Measurements from ENCODE around the gene AP2A2. TPM values are rescaled to one million over a fixed set of nuclear protein-coding genes. Genes with fewer than 3 reads are reported as not detected.

The AP2A2 gene
- total RNA-seq, 2 experiments from 2014 or later, result 45.9 to 46.6 TPM

- no peaks in the 10 kb centered on the region for H3K4me1 Mint-ChIP-seq (ENCODE audit: low read depth)
- no peak for ATAC-seq (ENCODE audit: poor library complexity)
- H3K4me1 ChIP-seq (ENCODE audit: insufficient read depth, low read length), result no peaks in the 10 kb centered on the region
- H3K27ac ChIP-seq (ENCODE audit: low read depth in 1 of 2, low read length in 2 of 2), result no peak overlapping the region
- H3K4me3 Mint-ChIP-seq, result no peak overlapping the region
- peaks cover 15% of the 10 kb centered on the region for H3K36me3 Mint-ChIP-seq (ENCODE audit: low read depth)
- no peak for TF ChIP-seq CTCF (IDR thresholded peaks at IDR 0.05)
- no peaks in the 10 kb centered on the region for H3K27me3 Mint-ChIP-seq
- H3K27me3 ChIP-seq (ENCODE audit: control insufficient read depth in 1 of 2, insufficient read depth in 2 of 2, low read length in 2 of 2), result no peaks in the 10 kb centered on the region
- no peaks in the 10 kb centered on the region for H3K9me3 Mint-ChIP-seq
- no peak overlapping the region for H3K27ac Mint-ChIP-seq
- CTCF ChIA-PET, result no interaction called here
- intact Hi-C loops (cut with DNase I, micrococcal nuclease), result no loop called here
- DNase-seq, result no peak
- H3K36me3 ChIP-seq (ENCODE audit: insufficient read depth, low read length), result no peaks in the 10 kb centered on the region
- POLR2A ChIA-PET, result no interaction called here
- no peak overlapping the region for H3K4me3 ChIP-seq (ENCODE audit: low read length)
- no peaks in the 10 kb centered on the region for H3K9me3 ChIP-seq (ENCODE audit: control insufficient read depth in 1 of 2, insufficient read depth in 1 of 2, low read length in 2 of 2)
These were observed 34.7 kb upstream of the AP2A2 start for GRCh38 chr11:890794-891540.

DNA sequence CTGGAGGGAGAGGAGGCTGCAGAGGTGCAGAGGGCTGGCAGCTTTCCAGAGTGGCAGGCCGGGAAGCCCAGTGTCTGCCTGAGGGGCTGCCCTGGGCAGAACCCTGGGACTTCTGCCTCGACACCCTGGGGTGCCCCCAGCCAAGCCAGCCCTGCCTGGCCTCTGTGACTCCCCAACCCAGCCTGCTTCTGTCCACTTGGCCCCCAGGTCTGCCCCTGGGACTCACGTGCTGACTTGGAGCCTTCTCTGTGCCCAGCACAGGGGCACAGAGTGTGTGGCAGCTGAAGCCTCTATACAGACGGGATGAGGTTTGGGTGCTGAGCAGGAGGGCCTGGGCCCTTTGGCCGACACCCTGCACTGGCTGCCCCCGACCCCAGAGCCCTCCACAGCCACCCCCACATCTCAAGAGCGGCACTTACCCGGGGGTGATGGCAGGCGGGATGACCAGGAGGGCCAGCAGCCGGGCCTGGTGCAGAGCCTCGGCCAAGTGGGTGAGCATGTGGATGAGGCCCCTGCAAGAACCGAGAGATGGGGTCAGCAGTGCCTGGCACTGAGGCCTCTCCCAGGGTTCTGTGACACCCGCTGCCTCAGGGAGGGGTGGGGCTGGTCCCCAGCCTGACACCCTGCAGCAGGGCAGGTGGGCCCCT lies 32.5 kb upstream of the AP2A2 start:
- no peaks in the 10 kb centered on the region for H3K4me1 ChIP-seq (ENCODE audit: insufficient read depth, low read length)
- Mint-ChIP-seq H3K4me1 (ENCODE audit: low read depth) (no peaks in the 10 kb centered on the region), H3K36me3 (ENCODE audit: low read depth) (peaks cover 5% of the 10 kb centered on the region), H3K27me3 (no peaks in the 10 kb centered on the region), H3K27ac (no peak overlapping the region), H3K4me3 (no peak overlapping the region), H3K9me3 (no peaks in the 10 kb centered on the region)
- ChIA-PET CTCF (no interaction called here), POLR2A (no interaction called here)
- TF ChIP-seq CTCF (IDR thresholded peaks at IDR 0.05), result no peak
- no peak overlapping the region for H3K27ac ChIP-seq (ENCODE audit: low read depth in 1 of 2, low read length in 2 of 2)
- DNase-seq (no peak), ATAC-seq (ENCODE audit: poor library complexity) (no peak)
- H3K4me3 ChIP-seq (ENCODE audit: low read length), result no peak overlapping the region
- intact Hi-C loops (cut with DNase I, micrococcal nuclease), result no loop called here
- H3K36me3 ChIP-seq (ENCODE audit: insufficient read depth, low read length), result no peaks in the 10 kb centered on the region
- H3K27me3 ChIP-seq (ENCODE audit: control insufficient read depth in 1 of 2, insufficient read depth in 2 of 2, low read length in 2 of 2), result no peaks in the 10 kb centered on the region
- no peaks in the 10 kb centered on the region for H3K9me3 ChIP-seq (ENCODE audit: control insufficient read depth in 1 of 2, insufficient read depth in 1 of 2, low read length in 2 of 2)

DNA sequence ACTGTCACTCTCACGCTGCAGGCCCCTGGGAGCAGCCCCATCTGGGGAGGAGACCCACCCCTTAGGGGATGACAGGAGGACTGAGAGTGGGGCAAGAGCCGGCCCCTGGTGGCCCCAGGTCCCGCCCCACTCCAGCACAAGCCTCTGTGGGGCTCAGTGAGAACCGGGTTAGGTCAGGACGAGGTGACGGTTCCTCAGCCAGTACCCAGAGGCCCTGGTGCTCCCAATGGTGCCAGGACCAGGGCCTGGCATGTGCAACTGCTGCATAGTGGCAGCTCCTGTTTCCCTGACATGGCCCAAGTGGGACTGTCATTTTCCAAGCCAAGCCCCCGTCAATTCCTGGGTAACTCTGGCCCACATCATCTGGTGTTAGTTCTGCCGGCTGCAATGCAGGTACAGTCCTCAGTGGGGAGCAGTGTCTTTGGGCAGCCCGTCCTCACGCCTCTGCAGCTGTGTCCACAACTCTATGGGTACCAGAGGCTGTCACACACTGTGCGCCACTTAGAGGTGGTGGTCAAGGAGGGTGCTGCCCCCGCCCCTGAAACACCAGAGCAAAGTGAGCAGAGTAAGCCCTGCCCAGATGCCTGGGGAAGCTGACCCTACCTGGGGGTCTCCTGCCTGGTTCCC lies 31.0 kb upstream of the AP2A2 start:
- Histone ChIP-seq H3K27ac (ENCODE audit: low read depth in 1 of 2, low read length in 2 of 2) (no peak overlapping the region), H3K4me3 (ENCODE audit: low read length) (no peak overlapping the region), H3K9me3 (ENCODE audit: control insufficient read depth in 1 of 2, insufficient read depth in 1 of 2, low read length in 2 of 2) (no peaks in the 10 kb centered on the region), H3K4me1 (ENCODE audit: insufficient read depth, low read length) (no peaks in the 10 kb centered on the region), H3K27me3 (ENCODE audit: control insufficient read depth in 1 of 2, insufficient read depth in 2 of 2, low read length in 2 of 2) (no peaks in the 10 kb centered on the region), H3K36me3 (ENCODE audit: insufficient read depth, low read length) (peaks cover 15% of the 10 kb centered on the region)
- Mint-ChIP-seq H3K4me3 (no peak overlapping the region), H3K36me3 (ENCODE audit: low read depth) (no peaks in the 10 kb centered on the region), H3K27ac (no peak overlapping the region), H3K4me1 (ENCODE audit: low read depth) (no peaks in the 10 kb centered on the region), H3K27me3 (no peaks in the 10 kb centered on the region), H3K9me3 (no peaks in the 10 kb centered on the region)
- TF ChIP-seq CTCF (IDR thresholded peaks at IDR 0.05), result no peak
- ATAC-seq (ENCODE audit: poor library complexity) (no peak), DNase-seq (no peak)
- ChIA-PET CTCF (no interaction called here), POLR2A (no interaction called here)
- intact Hi-C loops (cut with DNase I, micrococcal nuclease), result no loop called here

Data from CD4-positive, alpha-beta T cell (primary cell).